SK-N-SH (cell line): Measurements from ENCODE around the gene RAPGEF1.

Source experiments
- EZH2phosphoT487 ChIP-seq: fragments of 200-600 bp; sonication (generic); IDR thresholded peaks from 2 replicates; pipeline ENCODE4 v1.6.1; 2017; ENCODE audit warnings: low read depth, mixed run types, mild to moderate bottlenecking, antibody characterized with exemption, moderate library complexity, borderline replicate concordance
- FOXM1 ChIP-seq: IDR thresholded peaks from 2 replicates; pipeline ENCODE4 v1.4.0; 2012; ENCODE audit warnings: low read depth, mild to moderate bottlenecking
- GABPA ChIP-seq: IDR thresholded peaks from 2 replicates; pipeline ENCODE4 v1.4.0; 2012; ENCODE audit warnings: low read depth, mild to moderate bottlenecking
- JUND ChIP-seq: IDR thresholded peaks from 2 replicates; pipeline ENCODE4 v1.4.0; 2012
- MXI1 ChIP-seq: IDR thresholded peaks from 2 replicates; pipeline ENCODE4 v1.6.1; 2012; ENCODE audit warnings: mild to moderate bottlenecking, low read depth, low read length, improper control_type of control experiment
- POLR2AphosphoS5 ChIP-seq: IDR thresholded peaks from 2 replicates; pipeline ENCODE4 v1.6.1; 2012; ENCODE audit warnings: low read depth, low read length
- RFX5 ChIP-seq: IDR thresholded peaks from 2 replicates; pipeline ENCODE4 v1.6.1; 2012; ENCODE audit warnings: mild to moderate bottlenecking, improper control_type of control experiment, low read length
- SIN3A ChIP-seq: IDR thresholded peaks from 2 replicates; pipeline ENCODE4 v1.6.1; 2012; ENCODE audit warnings: low read depth, mild to moderate bottlenecking, low read length, moderate library complexity, borderline replicate concordance
- SMC3 ChIP-seq: IDR thresholded peaks from 2 replicates; pipeline ENCODE4 v1.6.1; 2012; ENCODE audit warnings: low read depth, low read length, improper control_type of control experiment
- TF ChIP-seq, protein P1 (sequence below): fragments of 200-600 bp; sonication (generic); IDR thresholded peaks from 2 replicates; pipeline ENCODE4 v1.6.1; 2017; ENCODE audit warnings: antibody characterized with exemption, mild to moderate bottlenecking, moderate library complexity
- TF ChIP-seq, protein P2 (sequence below): fragments of 150-350 bp; IDR thresholded peaks from 2 replicates; pipeline ENCODE4 v1.6.1; 2017; ENCODE audit warnings: antibody characterized with exemption, low read length, low read depth, borderline replicate concordance
- TF ChIP-seq, protein P3 (sequence below): IDR thresholded peaks from 2 replicates; pipeline ENCODE4 v1.6.1; 2012; ENCODE audit warnings: mild to moderate bottlenecking, low read depth, low read length, moderate library complexity

DNA sequence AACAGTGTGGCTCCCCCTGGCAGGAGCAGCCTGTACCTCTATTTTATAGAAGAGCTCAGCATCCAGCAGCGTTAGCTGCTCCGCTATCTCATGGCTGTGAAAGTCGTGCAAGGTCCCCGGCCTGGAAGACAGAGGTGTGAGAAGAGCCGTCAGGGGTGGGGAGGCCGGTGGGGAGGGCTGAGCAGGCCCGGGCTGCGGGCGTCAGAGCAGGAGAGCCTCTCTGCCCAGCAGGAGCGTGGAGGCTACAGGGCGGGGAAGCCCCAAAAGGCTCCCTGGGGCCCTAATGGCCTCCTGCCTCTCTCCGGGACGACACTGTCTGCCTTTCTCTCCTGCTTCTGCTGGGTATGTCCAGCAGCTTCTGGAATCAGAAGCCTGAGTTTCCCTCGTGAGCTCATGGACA lies 152.0 kb downstream of the RAPGEF1 start:
- TF ChIP-seq, protein P1, sequence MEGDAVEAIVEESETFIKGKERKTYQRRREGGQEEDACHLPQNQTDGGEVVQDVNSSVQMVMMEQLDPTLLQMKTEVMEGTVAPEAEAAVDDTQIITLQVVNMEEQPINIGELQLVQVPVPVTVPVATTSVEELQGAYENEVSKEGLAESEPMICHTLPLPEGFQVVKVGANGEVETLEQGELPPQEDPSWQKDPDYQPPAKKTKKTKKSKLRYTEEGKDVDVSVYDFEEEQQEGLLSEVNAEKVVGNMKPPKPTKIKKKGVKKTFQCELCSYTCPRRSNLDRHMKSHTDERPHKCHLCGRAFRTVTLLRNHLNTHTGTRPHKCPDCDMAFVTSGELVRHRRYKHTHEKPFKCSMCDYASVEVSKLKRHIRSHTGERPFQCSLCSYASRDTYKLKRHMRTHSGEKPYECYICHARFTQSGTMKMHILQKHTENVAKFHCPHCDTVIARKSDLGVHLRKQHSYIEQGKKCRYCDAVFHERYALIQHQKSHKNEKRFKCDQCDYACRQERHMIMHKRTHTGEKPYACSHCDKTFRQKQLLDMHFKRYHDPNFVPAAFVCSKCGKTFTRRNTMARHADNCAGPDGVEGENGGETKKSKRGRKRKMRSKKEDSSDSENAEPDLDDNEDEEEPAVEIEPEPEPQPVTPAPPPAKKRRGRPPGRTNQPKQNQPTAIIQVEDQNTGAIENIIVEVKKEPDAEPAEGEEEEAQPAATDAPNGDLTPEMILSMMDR: no peak
- TF ChIP-seq RFX5 (no peak), GABPA (no peak), FOXM1 (no peak), SIN3A (no peak), JUND (no peak), MXI1 (no peak), POLR2AphosphoS5 (no peak), SMC3 (no peak), EZH2phosphoT487 (no peak)
- TF ChIP-seq, protein P2, sequence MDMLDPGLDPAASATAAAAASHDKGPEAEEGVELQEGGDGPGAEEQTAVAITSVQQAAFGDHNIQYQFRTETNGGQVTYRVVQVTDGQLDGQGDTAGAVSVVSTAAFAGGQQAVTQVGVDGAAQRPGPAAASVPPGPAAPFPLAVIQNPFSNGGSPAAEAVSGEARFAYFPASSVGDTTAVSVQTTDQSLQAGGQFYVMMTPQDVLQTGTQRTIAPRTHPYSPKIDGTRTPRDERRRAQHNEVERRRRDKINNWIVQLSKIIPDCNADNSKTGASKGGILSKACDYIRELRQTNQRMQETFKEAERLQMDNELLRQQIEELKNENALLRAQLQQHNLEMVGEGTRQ: no peak
- TF ChIP-seq, protein P3, sequence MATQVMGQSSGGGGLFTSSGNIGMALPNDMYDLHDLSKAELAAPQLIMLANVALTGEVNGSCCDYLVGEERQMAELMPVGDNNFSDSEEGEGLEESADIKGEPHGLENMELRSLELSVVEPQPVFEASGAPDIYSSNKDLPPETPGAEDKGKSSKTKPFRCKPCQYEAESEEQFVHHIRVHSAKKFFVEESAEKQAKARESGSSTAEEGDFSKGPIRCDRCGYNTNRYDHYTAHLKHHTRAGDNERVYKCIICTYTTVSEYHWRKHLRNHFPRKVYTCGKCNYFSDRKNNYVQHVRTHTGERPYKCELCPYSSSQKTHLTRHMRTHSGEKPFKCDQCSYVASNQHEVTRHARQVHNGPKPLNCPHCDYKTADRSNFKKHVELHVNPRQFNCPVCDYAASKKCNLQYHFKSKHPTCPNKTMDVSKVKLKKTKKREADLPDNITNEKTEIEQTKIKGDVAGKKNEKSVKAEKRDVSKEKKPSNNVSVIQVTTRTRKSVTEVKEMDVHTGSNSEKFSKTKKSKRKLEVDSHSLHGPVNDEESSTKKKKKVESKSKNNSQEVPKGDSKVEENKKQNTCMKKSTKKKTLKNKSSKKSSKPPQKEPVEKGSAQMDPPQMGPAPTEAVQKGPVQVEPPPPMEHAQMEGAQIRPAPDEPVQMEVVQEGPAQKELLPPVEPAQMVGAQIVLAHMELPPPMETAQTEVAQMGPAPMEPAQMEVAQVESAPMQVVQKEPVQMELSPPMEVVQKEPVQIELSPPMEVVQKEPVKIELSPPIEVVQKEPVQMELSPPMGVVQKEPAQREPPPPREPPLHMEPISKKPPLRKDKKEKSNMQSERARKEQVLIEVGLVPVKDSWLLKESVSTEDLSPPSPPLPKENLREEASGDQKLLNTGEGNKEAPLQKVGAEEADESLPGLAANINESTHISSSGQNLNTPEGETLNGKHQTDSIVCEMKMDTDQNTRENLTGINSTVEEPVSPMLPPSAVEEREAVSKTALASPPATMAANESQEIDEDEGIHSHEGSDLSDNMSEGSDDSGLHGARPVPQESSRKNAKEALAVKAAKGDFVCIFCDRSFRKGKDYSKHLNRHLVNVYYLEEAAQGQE: no peak
